Spinal cord (tissue), 10 donors: ENCODE data around the gene CLIP1. TPM values are rescaled to one million over a fixed set of nuclear protein-coding genes. Genes with fewer than 3 reads are reported as not detected.
A peak's percentile ranks its signal among the peaks of the same experiment; 100 is the strongest.

Experiments used
- DNase-seq, 6 donors: peaks; one replicate each; pipeline versions ENCODE4 v3.0.0 to v3.0.0-alpha.2; 2013 to 2015; ENCODE audit warnings: low spot score in 6 of 6, low read depth in 4 of 6
- H3K27ac ChIP-seq: one replicate; pipeline ENCODE4 v1.5.1; 2013; ENCODE audit warnings: low read depth, low read length, control low read depth
- H3K27me3 ChIP-seq: one replicate; pipeline ENCODE4 v1.6.1; 2013; ENCODE audit warnings: low read length; ENCODE audit not compliant: control insufficient read depth, insufficient read depth
- H3K36me3 ChIP-seq: one replicate; pipeline ENCODE4 v1.6.1; 2013; ENCODE audit warnings: low read length; ENCODE audit not compliant: control insufficient read depth, insufficient read depth
- H3K4me1 ChIP-seq: one replicate; pipeline ENCODE4 v1.6.1; 2013; ENCODE audit warnings: low read length; ENCODE audit not compliant: control insufficient read depth, insufficient read depth
- H3K4me3 ChIP-seq: one replicate; pipeline ENCODE4 v1.5.1; 2013; ENCODE audit warnings: low read depth, low read length, control low read depth
- H3K9me3 ChIP-seq: one replicate; pipeline ENCODE4 v1.6.1; 2013; ENCODE audit warnings: low read length; ENCODE audit not compliant: control insufficient read depth, insufficient read depth
- WGBS: methylation state at CpG from one replicate; pipeline ENCODE4 v1.1.5; 2013; ENCODE audit warnings: missing lambda C conversion rate; ENCODE audit not compliant: insufficient coverage; 5-methylcytosine and 5-hydroxymethylcytosine counted together
- polyA plus RNA-seq, 2 donors: library from polyadenylated mRNA; unstranded; fragments of 120-200 nt; gene quantifications; one replicate each; pipeline ENCODE4 v1.2.1, GENCODE V29; 2013; ENCODE audit not compliant: insufficient read length in 2 of 2
- total RNA-seq, 2 donors: library from RNA; depleted of rRNA in 1 of 2; stranded (reverse); fragments of 120-200 nt in 1 of 2; fragments of >200 nt in 1 of 2; gene quantifications; one replicate each; pipeline versions ENCODE4 v1.2.3 to v1.2.4, GENCODE V29; 2013 to 2014
- donor health status: healthy.

The CLIP1 gene
- total and polyA plus RNA-seq, 4 donors: 52.1 to 53.6 (median 52.9) TPM

DNA sequence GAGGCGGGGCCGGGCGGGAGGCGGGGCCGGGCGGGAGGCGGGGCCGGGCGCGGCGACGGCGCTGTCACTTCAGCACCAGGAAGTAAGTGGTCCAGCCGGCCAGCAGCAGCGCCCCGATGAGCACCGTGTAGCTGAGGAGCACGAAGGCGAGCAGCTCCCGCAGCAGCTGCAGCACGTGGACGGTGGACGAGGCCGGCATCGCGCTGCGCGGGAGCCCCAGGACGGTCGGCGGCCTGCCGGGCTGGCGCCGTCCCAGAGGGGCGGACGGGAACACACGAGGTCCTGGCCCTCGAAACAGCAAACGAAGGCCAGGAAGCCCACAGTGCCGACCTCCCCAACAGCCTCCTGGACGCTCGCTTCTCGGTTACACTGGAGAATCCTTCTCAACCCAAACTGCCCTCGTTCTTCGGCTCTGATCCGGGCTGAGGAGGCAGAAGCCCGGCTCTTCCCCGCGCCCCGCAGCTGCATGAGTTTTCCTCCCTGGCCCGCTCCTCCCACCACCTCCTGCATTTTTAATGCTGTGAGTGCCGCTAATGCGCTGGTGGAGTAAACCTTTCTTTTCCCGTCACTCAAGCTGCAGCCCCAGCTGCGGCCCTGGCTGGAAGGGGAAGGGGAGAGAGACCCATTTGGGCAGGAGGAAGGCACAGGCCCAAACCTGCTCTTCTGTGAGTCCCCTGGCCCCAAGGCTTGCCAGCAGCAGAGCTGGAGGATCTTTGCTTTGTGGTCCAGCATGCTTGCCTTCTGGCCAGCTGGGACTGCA, 195.9 kb downstream of the CLIP1 start:
- no peaks in the 10 kb centered on the region for H3K9me3 ChIP-seq
- H3K27ac ChIP-seq: no peak overlapping the region

GRCh38 chr12:122225683-122226365, 196.6 kb downstream of the CLIP1 start, which contains the start of gene DIABLO:
DIABLO (minus strand) TSS chr12:122226052; CDS start chr12:122226014, 38 bp downstream.
- peak within 1 kb of the TSS; percentile 98 for H3K4me3 ChIP-seq
- peaks cover 35% of the 10 kb centered on the region for H3K36me3 ChIP-seq
- DNase-seq: peak; percentile 96 to 100 (median 99)
- H3K27me3 ChIP-seq: no peaks in the 10 kb centered on the region
- no peaks in the 10 kb centered on the region for H3K9me3 ChIP-seq
- H3K4me1 ChIP-seq: peaks cover 26% of the 10 kb centered on the region
- peak within 1 kb of the TSS; percentile 98 for H3K27ac ChIP-seq
- 0% methylated on average over 74 of the region's 74 CpGs for WGBS

More for the DNA sequence above, 195.9 kb downstream of the CLIP1 start:
- no peaks in the 10 kb centered on the region for H3K27me3 ChIP-seq
- peaks cover 35% of the 10 kb centered on the region for H3K36me3 ChIP-seq
- peaks cover 26% of the 10 kb centered on the region for H3K4me1 ChIP-seq
- 5% methylated on average over 50 of the region's 55 CpGs for WGBS
- DNase-seq: peak in 1 of 6 donors; percentile 55
- H3K4me3 ChIP-seq: peak overlapping the region; percentile 22

Other genes with a start within 250 kb of the CLIP1 start
- gene IL31, start 248.4 kb downstream of the CLIP1 start, total RNA-seq: not detected
- gene IL31, start 248.4 kb downstream of the CLIP1 start, polyA plus RNA-seq: not detected
- gene LRRC43, start 239.5 kb downstream of the CLIP1 start, total RNA-seq: 1 to 10 TPM; 4.6 to 8.9 TPM
- 1 to 10 TPM; 7.1 to 8.4 TPM for gene LRRC43, start 239.5 kb downstream of the CLIP1 start, polyA plus RNA-seq
- gene B3GNT4, start 219.0 kb downstream of the CLIP1 start, total RNA-seq: 1 to 10 TPM; 1.3 to 6.0 TPM
- 1 to 10 TPM; 4.5 to 7.6 TPM for gene B3GNT4, start 219.0 kb downstream of the CLIP1 start, polyA plus RNA-seq
- 10 to 100 TPM; 66.6 to 71.6 TPM for gene DIABLO, start 196.6 kb downstream of the CLIP1 start, total RNA-seq
- 10 to 100 TPM; 54.9 to 74.9 TPM for gene DIABLO, start 196.6 kb downstream of the CLIP1 start, polyA plus RNA-seq
- 10 to 100 TPM; 19.5 to 29.2 TPM for gene VPS33A, start 156.2 kb downstream of the CLIP1 start, total RNA-seq
- 10 to 100 TPM; 23.2 TPM for gene VPS33A, start 156.2 kb downstream of the CLIP1 start, polyA plus RNA-seq
- gene ZCCHC8, start 78.3 kb upstream of the CLIP1 start, total RNA-seq: 10 to 100 TPM; 25.7 to 30.2 TPM
- gene ZCCHC8, start 78.3 kb upstream of the CLIP1 start, polyA plus RNA-seq: 10 to 100 TPM; 32.3 to 40.3 TPM
- 10 to 100 TPM; 75.4 to 98.2 TPM for gene RSRC2, start 104.3 kb upstream of the CLIP1 start, total RNA-seq
- 100 to 1,000 TPM; 148 to 159 TPM for gene RSRC2, start 104.3 kb upstream of the CLIP1 start, polyA plus RNA-seq
- gene KNTC1, start 104.6 kb upstream of the CLIP1 start, total RNA-seq: 10 to 100 TPM; 27.2 to 27.9 TPM
- 10 to 100 TPM; 15.0 to 23.8 TPM for gene KNTC1, start 104.6 kb upstream of the CLIP1 start, polyA plus RNA-seq